PC-9 (cell line): ENCODE measurements around the gene CDK18. TPM values are rescaled to one million over a fixed set of nuclear protein-coding genes. Genes with fewer than 3 reads are reported as not detected.

Experiments
- BruUV-seq: library from RNA; stranded (reverse); fragments of 400-500 nt; replicated peaks from 2 replicates; lab custom pipeline; 2021; lab: Mats Ljungman, UMichigan
- CTCF ChIA-PET: fragments of 300-600 bp; sonication (Branson Sonifier 250); formaldehyde crosslinking; loops from one replicate; lab custom pipeline; 2022; ENCODE audit warnings: antibody characterized with exemption; lab: Charles Lee
- POLR2A ChIA-PET: fragments of 300-600 bp; sonication (Branson Sonifier 250); formaldehyde crosslinking; loops from one replicate; lab custom pipeline; 2022; ENCODE audit warnings: antibody characterized with exemption; ENCODE audit not compliant: unreplicated experiment; lab: Charles Lee
- DNase-seq, 2 experiments: peaks; one replicate each; pipeline versions ENCODE4 v3.0.0 to v3.0.0-alpha.2; 2015 to 2022; ENCODE audit warnings: mixed read lengths in 1 of 2
- H2AFZ ChIP-seq: fragments of 200-600 bp; sonication (generic); 2 replicates; pipeline ENCODE4 v1.8.1; 2017; ENCODE audit warnings: antibody characterized with exemption
- H3F3A ChIP-seq: fragments of 200-600 bp; sonication (generic); 2 replicates; pipeline ENCODE4 v1.8.1; 2017; ENCODE audit warnings: antibody characterized with exemption, mild to moderate bottlenecking, low read depth; ENCODE audit not compliant: insufficient read depth
- H3K27ac ChIP-seq: fragments of 200-600 bp; sonication (generic); 2 replicates; pipeline ENCODE4 v1.6.1; 2016; ENCODE audit warnings: mixed run types
- H3K27me3 ChIP-seq: fragments of 200-600 bp; sonication (generic); 2 replicates; pipeline ENCODE4 v1.6.1; 2016; ENCODE audit warnings: low read depth, mixed run types; ENCODE audit not compliant: insufficient read depth
- H3K36me3 ChIP-seq: fragments of 200-600 bp; sonication (generic); 2 replicates; pipeline ENCODE4 v1.6.1; 2016; ENCODE audit warnings: low read depth, mixed run types
- H3K4me1 ChIP-seq: fragments of 200-600 bp; sonication (generic); replicated peaks from 2 replicates; pipeline ENCODE4 v1.6.1; 2016; ENCODE audit warnings: mixed run types; ENCODE audit not compliant: insufficient read depth
- H3K4me2 ChIP-seq: fragments of 200-600 bp; sonication (generic); 2 replicates; pipeline ENCODE4 v1.6.1; 2017; ENCODE audit warnings: mixed run types
- H3K4me3 ChIP-seq: fragments of 200-600 bp; sonication (generic); 2 replicates; pipeline ENCODE4 v1.6.1; 2016; ENCODE audit warnings: mixed run types
- H3K79me2 ChIP-seq: fragments of 200-600 bp; sonication (generic); 2 replicates; pipeline ENCODE4 v1.6.1; 2017; ENCODE audit warnings: low read depth, mixed run types
- H3K9me2 ChIP-seq: fragments of 200-600 bp; sonication (generic); 2 replicates; pipeline ENCODE4 v1.8.1; 2017; ENCODE audit warnings: mild to moderate bottlenecking; ENCODE audit not compliant: insufficient read depth
- H3K9me3 ChIP-seq: fragments of 200-600 bp; sonication (generic); 2 replicates; pipeline ENCODE4 v1.8.1; 2016; ENCODE audit warnings: low read depth; ENCODE audit not compliant: insufficient read depth
- H4K20me1 ChIP-seq: fragments of 200-600 bp; sonication (generic); 2 replicates; pipeline ENCODE4 v1.8.1; 2017; ENCODE audit not compliant: insufficient read depth
- EZH2 ChIP-seq: fragments of 200-600 bp; sonication (generic); IDR thresholded peaks from 2 replicates; pipeline ENCODE4 v1.8.0; 2017; ENCODE audit warnings: antibody characterized with exemption, low read depth
- intact Hi-C: fragments of 100-400 bp; cut with micrococcal nuclease; formaldehyde crosslinking; loops from one replicate; pipeline ENCODE4 v1.10.0; 2022; ENCODE audit not compliant: unreplicated experiment
- total RNA-seq: library from RNA; stranded (reverse); gene quantifications from 2 replicates; pipeline ENCODE4 v1.2.3, GENCODE V29; 2021
- TF ChIP-seq, protein P1 (sequence below): fragments of 200-600 bp; sonication (generic); conservative IDR thresholded peaks from 2 replicates; pipeline ENCODE4 v1.6.1; 2017; ENCODE audit warnings: mixed run types, antibody characterized with exemption, mild to moderate bottlenecking, moderate library complexity

CDK18 gene
- total RNA-seq, 1 experiment from 2014 or later: 35.3 TPM

DNA sequence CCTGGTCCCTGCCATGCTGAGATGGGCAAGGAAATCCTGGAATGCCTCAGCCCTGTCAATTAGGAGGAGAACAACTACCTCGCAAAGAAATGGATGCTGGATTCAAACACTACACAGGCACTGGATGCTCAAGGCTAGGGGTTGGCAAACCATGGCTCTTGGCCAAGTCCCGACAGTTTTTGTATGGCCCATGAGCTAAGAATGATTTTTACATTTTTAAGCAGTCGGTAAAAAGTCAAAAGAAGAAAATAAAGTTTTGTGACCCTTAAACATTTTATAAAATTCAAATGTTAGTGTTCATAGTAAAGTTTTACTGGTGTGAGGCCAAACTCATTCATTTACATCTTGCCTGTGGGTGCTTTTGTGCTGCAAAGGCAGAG is 6.5 kb downstream of the CDK18 start:
- H3K4me2 ChIP-seq: no peak overlapping the region
- CTCF ChIA-PET: no interaction called here
- TF ChIP-seq, protein P1, sequence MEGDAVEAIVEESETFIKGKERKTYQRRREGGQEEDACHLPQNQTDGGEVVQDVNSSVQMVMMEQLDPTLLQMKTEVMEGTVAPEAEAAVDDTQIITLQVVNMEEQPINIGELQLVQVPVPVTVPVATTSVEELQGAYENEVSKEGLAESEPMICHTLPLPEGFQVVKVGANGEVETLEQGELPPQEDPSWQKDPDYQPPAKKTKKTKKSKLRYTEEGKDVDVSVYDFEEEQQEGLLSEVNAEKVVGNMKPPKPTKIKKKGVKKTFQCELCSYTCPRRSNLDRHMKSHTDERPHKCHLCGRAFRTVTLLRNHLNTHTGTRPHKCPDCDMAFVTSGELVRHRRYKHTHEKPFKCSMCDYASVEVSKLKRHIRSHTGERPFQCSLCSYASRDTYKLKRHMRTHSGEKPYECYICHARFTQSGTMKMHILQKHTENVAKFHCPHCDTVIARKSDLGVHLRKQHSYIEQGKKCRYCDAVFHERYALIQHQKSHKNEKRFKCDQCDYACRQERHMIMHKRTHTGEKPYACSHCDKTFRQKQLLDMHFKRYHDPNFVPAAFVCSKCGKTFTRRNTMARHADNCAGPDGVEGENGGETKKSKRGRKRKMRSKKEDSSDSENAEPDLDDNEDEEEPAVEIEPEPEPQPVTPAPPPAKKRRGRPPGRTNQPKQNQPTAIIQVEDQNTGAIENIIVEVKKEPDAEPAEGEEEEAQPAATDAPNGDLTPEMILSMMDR: no peak
- TF ChIP-seq EZH2: no peak
- intact Hi-C loops: no loop called here
- H3K9me3 ChIP-seq: no peaks in the 10 kb centered on the region
- H3K27ac ChIP-seq: no peak overlapping the region
- POLR2A ChIA-PET: interaction anchor here (0.7 kb wide), 1 partner anchor 56 kb away, joined by 3 read pairs; no protein-coding TSS in a partner anchor
- H4K20me1 ChIP-seq: no peaks in the 10 kb centered on the region
- H3F3A ChIP-seq: peaks cover 10% of the 10 kb centered on the region; the same call in 1 of the 2 replicates
- H3K27me3 ChIP-seq: no peaks in the 10 kb centered on the region
- H3K79me2 ChIP-seq: peaks cover 7% of the 10 kb centered on the region; the same call in 1 of the 2 replicates
- H3K4me1 ChIP-seq: peaks cover 8% of the 10 kb centered on the region
- DNase-seq: no peak
- no peaks in the 10 kb centered on the region for H3K9me2 ChIP-seq
- no peak overlapping the region for H3K4me3 ChIP-seq
- no TSS peak for BruUV-seq
- H3K36me3 ChIP-seq: no peaks in the 10 kb centered on the region
- H2AFZ ChIP-seq: no peak overlapping the region

DNA sequence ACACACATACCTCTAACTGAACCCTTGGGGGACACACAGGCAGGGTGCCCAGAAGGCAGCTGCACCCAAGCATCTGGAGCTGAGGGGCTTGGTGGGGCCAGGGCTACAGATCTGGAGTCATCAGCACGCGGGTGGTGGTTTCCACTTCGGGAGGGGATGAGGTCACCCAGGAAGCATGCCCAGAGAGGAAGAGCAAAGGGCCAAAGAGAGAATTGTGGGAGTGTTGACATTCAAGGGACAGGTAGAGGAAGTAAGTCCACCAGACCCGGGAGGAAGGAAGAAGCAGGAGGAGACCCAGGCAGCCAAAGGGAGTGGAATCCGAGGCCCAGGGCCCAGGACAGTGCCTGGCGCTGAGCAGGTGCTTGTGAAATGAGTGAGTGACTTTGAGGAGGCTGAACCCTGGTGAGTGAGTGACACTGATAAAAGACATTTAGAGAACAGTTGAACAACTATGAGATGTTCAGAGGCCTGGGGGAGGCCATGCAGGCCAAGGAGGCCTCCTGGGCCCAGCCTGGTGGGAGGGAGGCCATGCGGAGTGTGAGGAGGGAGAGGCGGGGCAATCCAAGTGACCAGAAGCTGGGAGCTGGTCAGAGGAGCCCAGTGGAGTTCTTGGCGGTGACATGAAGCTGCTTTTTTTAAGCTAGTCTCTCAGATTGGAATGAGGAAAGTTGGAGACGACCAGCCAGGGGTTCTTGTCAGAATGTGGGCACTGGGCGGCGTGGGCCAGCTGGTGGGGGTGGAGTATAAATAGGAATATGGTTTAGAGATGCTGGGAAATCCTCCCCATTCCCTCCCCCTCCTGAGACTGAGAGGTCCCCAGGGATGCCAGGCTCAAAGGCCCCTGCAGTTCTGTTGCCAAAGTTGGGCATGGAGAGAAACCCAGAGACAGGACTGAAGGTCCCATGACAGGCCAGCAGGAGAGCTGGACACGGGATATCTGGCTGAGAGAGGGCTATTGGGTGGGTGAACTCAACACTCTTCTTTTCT is 7.9 kb downstream of the CDK18 start:
- Histone ChIP-seq H3K36me3 (no peaks in the 10 kb centered on the region), H3K4me3 (no peak overlapping the region), H3K79me2 (no peaks in the 10 kb centered on the region), H4K20me1 (no peaks in the 10 kb centered on the region), H2AFZ (no peak overlapping the region), H3K4me2 (no peak overlapping the region), H3K9me2 (no peaks in the 10 kb centered on the region), H3K4me1 (peaks cover 8% of the 10 kb centered on the region), H3K9me3 (no peaks in the 10 kb centered on the region), H3K27ac (no peak overlapping the region), H3K27me3 (no peaks in the 10 kb centered on the region), H3F3A (0 out of 2 replicates have a peak, but pooled peaks cover 5% of the 10 kb centered on the region)
- ChIA-PET POLR2A (no interaction called here), CTCF (interaction anchor here (0.7 to 0.9 kb wide), 2 partner anchors 11 to 27 kb away, joined by 3 to 12 read pairs; no protein-coding TSS in a partner anchor)
- intact Hi-C loops: no loop called here
- TF ChIP-seq EZH2: no peak
- TF ChIP-seq, protein P1: no peak
- no TSS peak for BruUV-seq
- DNase-seq: no peak

DNA sequence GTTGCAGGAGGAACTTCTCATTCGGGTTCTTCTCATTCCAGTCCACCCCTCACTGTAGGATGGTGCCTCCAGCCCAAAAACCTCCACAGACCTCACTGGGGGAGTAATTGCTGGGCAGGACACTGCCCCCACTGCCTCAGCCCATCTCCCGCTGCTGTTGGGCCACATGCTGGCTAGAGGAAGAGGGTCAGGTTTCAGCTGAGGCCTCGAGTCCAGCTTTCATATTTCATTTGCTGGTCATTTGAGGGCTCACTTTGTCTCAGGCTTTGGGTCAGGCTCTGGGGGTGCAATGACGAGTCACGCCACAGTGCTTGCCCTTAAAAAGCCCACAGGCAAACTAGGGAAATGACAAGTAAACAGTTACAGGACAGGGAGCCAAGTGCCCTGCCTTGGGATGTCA is 9.3 kb downstream of the CDK18 start:
- no peak overlapping the region for H3K4me3 ChIP-seq
- no peak overlapping the region for H3K4me2 ChIP-seq
- H3K36me3 ChIP-seq: no peaks in the 10 kb centered on the region
- H3K9me2 ChIP-seq: no peaks in the 10 kb centered on the region
- peaks cover 8% of the 10 kb centered on the region for H3K4me1 ChIP-seq
- DNase-seq: no peak
- no peaks in the 10 kb centered on the region for H3K79me2 ChIP-seq
- no peaks in the 10 kb centered on the region for H4K20me1 ChIP-seq
- H3K9me3 ChIP-seq: no peaks in the 10 kb centered on the region
- H2AFZ ChIP-seq: no peak overlapping the region
- intact Hi-C loops: no loop called here
- no peak for TF ChIP-seq EZH2
- TF ChIP-seq, protein P1: no peak
- no peak overlapping the region for H3K27ac ChIP-seq
- no peaks in the 10 kb centered on the region for H3K27me3 ChIP-seq
- POLR2A ChIA-PET: no interaction called here
- 0 out of 2 replicates have a peak, but pooled peaks cover 5% of the 10 kb centered on the region for H3F3A ChIP-seq
- CTCF ChIA-PET: interaction anchor here (0.9 kb wide), 1 partner anchor 28 kb away, joined by 3 read pairs; no protein-coding TSS in a partner anchor
- no TSS peak for BruUV-seq
